LNCaP clone FGC (cell line): ENCODE measurements around the gene FAAP20.

Source experiments
- DNase-seq: peaks from one replicate; pipeline ENCODE4 v3.0.0-alpha.2; 2011; ENCODE audit warnings: low read depth
- H3K4me3 ChIP-seq: 2 replicates; pipeline ENCODE4 v1.5.1; 2011; ENCODE audit warnings: mild to moderate bottlenecking, low read depth, low read length, control low read depth
- TF ChIP-seq, protein P1 (sequence below): IDR thresholded peaks from 2 replicates; pipeline ENCODE4 v1.5.1; 2012; ENCODE audit warnings: mild to moderate bottlenecking; ENCODE audit not compliant: control insufficient read depth, insufficient read depth; ENCODE audit errors: extremely low read depth

FAAP20 gene

DNA sequence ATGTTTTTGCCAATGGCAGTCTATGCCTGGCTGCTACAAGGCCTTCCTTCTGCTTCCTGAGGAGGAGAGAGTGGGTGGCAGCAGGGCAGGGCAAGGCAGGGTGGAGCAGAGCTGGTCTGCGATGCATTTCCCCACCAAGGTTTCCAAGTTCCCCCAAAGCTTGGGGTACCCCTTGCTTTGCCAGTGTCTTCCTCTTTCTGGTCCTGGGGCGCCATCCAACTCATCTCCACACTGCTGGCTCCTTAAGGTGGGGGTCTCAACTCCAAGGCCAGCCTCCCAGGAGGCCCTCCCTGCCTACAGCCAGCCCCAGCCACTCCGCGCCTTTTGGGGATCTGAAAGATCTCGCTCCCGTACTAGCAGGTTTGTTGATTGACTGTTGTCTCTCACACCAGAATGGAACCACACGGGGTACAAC lies 29.6 kb upstream of the FAAP20 start:
- no peak for DNase-seq
- H3K4me3 ChIP-seq: no peak overlapping the region
- TF ChIP-seq, protein P1, sequence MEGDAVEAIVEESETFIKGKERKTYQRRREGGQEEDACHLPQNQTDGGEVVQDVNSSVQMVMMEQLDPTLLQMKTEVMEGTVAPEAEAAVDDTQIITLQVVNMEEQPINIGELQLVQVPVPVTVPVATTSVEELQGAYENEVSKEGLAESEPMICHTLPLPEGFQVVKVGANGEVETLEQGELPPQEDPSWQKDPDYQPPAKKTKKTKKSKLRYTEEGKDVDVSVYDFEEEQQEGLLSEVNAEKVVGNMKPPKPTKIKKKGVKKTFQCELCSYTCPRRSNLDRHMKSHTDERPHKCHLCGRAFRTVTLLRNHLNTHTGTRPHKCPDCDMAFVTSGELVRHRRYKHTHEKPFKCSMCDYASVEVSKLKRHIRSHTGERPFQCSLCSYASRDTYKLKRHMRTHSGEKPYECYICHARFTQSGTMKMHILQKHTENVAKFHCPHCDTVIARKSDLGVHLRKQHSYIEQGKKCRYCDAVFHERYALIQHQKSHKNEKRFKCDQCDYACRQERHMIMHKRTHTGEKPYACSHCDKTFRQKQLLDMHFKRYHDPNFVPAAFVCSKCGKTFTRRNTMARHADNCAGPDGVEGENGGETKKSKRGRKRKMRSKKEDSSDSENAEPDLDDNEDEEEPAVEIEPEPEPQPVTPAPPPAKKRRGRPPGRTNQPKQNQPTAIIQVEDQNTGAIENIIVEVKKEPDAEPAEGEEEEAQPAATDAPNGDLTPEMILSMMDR: no peak

DNA sequence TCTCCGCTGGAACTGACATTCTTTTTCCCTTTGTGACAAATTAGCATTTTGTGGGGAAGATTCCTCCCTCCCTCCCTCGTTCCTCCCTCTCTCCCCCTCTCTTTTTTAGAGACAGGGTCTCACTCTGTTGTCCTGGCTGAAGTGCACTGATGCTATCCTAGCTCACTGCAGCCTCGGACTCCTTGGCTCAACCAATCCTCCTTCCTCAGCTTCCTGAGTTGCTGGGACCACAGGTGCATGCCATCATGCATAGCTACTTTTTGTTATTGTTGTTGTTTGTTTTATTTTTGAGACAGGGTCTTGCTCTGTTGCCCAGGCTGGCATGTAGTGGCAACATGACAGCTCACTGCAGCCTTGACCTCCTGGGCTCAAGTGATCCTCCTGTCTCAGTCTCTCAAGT lies 26.7 kb upstream of the FAAP20 start:
- no peak for DNase-seq
- no peak overlapping the region for H3K4me3 ChIP-seq
- TF ChIP-seq, protein P1: no peak

DNA sequence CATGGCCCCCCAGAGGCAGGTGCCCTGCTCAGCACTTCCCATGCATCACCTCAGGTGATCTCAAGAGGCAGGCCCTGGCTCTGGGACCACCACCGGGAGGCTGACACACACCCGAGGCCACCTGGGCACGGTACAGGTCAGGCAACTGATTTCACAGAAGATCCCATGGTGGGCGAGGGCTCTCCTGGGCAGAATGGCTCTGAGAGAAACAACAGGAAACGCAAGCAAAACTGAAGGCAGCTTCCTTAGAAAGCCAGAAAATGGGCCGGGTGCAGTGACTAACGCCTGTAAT lies 22.1 kb upstream of the FAAP20 start:
- H3K4me3 ChIP-seq: no peak overlapping the region
- DNase-seq: no peak
- TF ChIP-seq, protein P1: no peak

DNA sequence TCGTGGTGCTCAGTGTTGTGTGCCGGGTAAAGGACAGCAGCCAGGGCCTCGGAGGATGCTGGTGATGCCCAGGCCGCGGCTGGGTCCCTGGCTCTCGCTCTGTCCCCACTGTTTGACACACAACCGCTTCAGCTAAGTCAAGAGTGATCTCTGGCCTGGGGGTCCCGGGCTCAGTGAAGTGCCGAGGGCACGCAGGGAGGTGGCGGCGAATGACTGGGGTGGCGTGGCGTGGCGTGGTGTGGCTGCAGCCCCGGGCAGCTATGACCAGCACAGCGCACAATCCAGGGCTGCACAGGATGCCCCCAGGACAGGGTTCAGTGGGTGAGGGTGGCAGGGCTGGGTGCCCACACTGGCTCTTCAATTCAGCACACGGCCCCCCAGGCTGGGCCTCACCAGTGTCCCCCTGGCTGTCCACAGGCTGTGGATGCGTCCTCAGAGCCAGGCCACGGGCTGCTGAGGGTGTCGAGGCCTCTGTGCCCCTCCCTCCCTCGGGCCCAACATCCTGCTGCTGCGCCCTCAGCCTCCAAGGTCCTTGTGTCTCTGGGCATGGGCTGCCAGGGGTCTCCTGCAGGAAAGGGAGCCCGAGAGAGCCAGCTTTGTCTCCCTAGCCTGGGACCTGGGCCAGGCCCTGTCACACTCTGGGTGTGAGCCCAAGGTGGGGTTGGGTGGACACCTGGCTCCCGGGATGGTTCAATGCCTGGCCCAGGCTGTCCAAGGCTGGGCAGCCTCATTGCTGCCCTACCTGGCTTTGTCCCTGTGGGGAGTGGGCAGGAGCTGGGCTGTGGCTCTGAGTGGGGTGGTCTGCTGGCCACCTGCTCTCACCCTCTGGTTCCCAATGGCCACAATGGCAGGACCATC lies 21.6 kb upstream of the FAAP20 start:
- no peak for DNase-seq
- TF ChIP-seq, protein P1: no peak
- no peak overlapping the region for H3K4me3 ChIP-seq

DNA sequence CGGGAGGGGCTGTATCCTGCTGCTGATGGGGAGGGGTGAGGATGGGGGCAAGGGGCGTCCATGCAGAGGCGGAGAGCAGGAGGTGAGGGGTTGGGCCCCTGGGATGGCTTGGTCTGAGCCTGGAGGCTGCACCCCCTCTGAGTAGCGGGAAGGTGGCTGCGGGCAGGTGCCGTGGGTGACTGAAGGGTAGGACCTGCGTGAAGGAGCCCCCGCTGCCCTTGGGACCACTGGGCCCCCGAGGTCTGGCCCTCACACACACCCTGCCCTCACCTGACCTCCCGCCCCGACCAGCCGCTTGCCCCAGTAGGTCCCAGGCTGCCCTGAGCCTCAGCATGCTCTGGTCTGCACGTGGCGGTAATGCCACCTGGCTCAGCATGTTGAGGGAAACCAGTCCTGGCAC lies 20.8 kb upstream of the FAAP20 start:
- no peak overlapping the region for H3K4me3 ChIP-seq
- TF ChIP-seq, protein P1: no peak
- DNase-seq: no peak

DNA sequence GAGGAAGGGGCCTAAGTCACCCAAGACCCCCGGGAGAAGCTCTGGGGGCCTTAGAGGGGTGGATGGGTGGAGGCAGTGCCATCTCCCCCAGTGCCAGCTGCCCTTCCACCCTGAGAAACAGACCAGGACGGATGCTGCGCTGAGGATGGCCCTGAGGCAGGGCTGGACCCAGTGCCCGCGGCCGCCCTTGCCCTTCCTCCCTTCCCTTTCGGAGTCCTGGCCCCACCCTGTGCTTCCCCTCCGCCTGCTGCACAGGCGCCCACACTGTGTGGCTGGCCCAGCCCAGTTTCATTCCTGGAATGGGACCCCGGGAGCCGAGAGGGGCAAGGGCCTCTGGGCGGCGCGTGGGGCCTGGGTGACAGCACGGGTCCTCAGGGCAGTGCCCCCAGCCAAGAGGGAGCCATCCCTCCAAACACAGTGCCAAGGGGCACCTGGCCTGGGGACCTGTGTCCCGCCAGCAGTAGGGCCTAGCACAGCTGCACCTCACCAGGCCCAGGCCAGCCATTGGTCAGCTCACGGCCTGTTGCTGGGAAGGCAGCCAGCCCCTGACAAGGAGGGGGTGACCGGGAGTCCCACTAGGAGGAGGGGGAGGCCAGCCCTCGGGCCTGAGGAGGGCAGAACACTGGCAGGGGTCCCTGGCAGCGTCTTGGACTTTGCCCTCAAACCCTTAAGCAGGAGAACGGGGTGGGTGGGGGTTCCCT lies 20.1 kb upstream of the FAAP20 start:
- TF ChIP-seq, protein P1: no peak
- no peak overlapping the region for H3K4me3 ChIP-seq
- DNase-seq: no peak
